HCT116 (cell line): Measurements from ENCODE around the gene PCDH1.

Experiments used
- CTCF ChIP-seq, 3 experiments: fragments of 200-600 bp in 1 of 3; sonication (generic) in 1 of 3; IDR thresholded peaks in 2 of 3; conservative IDR thresholded peaks in 1 of 3; 2 replicates each; pipeline ENCODE4 v1.5.1; 2012 to 2017; ENCODE audit warnings: low read depth in 2 of 3, low read length in 2 of 3, antibody characterized with exemption in 1 of 3, borderline replicate concordance in 1 of 3, control low read depth in 1 of 3, mild to moderate bottlenecking in 1 of 3, mixed read lengths in 1 of 3, mixed run types in 1 of 3, moderate library complexity in 1 of 3; ENCODE audit not compliant: insufficient read depth in 1 of 3
- EZH2 ChIP-seq: fragments of 200-600 bp; sonication (generic); IDR thresholded peaks from 2 replicates; pipeline ENCODE4 v1.6.1; 2017; ENCODE audit warnings: antibody characterized with exemption, mixed run types
- EZH2phosphoT487 ChIP-seq: fragments of 200-600 bp; IDR thresholded peaks from 2 replicates; pipeline ENCODE4 v1.6.1; 2018; ENCODE audit warnings: antibody characterized with exemption, borderline replicate concordance
- POLR2A ChIP-seq: IDR thresholded peaks from 2 replicates; pipeline ENCODE4 v1.7.0; 2011; ENCODE audit warnings: borderline replicate concordance; ENCODE audit not compliant: insufficient read depth, insufficient read length; ENCODE audit errors: extremely low read depth
- POLR2AphosphoS5 ChIP-seq: IDR thresholded peaks from 2 replicates; pipeline ENCODE4 v1.6.1; 2011; ENCODE audit warnings: mild to moderate bottlenecking, low read depth, low read length, moderate library complexity
- REST ChIP-seq: IDR thresholded peaks from 2 replicates; pipeline ENCODE4 v1.6.1; 2012; ENCODE audit warnings: low read depth
- YY1 ChIP-seq: IDR thresholded peaks from 2 replicates; pipeline ENCODE4 v1.6.1; 2011; ENCODE audit warnings: low read length, low read depth, moderate library complexity, mild to moderate bottlenecking; ENCODE audit not compliant: insufficient replicate concordance; ENCODE audit errors: extremely low read depth
- ZFX ChIP-seq: fragments of 450-650 bp; IDR thresholded peaks from 2 replicates; pipeline ENCODE4 v1.6.1; 2017
- ZNF274 ChIP-seq: fragments of 200-500 bp; sonication (Bioruptor generic); IDR thresholded peaks from 2 replicates; pipeline ENCODE4 v1.6.1; 2014; ENCODE audit warnings: mild to moderate bottlenecking, low read depth, low read length, inconsistent platforms

- TF ChIP-seq CTCF (IDR thresholded peaks at IDR 0.05 in 2 of 3, conservative IDR thresholded peaks at IDR 0.05 in 1 of 3; ENCODE audit: borderline replicate concordance in 1 of 3, insufficient read depth in 1 of 3, low read depth in 2 of 3, low read length in 2 of 3) (no peak), EZH2phosphoT487 (no peak), ZNF274 (no peak), YY1 (no peak), POLR2A (no peak), POLR2AphosphoS5 (no peak), REST (no peak), ZFX (no peak), EZH2 (no peak)
These were observed 36.1 kb upstream of the PCDH1 start for GRCh38 chr5:141914199-141914743.
